Fibroblast of pulmonary artery (primary cell): ENCODE results near the gene CGB1.
A peak's percentile ranks its signal among the peaks of the same experiment; 100 is the strongest.
"Not testable (repeated sequence)": the region's sequence is repeated elsewhere in the genome, so short reads cannot be mapped to it uniquely, and the experiment has no call there.

Experiments used
- DNase-seq: peaks from one replicate; pipeline ENCODE4 v3.0.0-alpha.2; 2010; ENCODE audit warnings: low read depth
- H3K4me3 ChIP-seq: replicated peaks from 2 replicates; pipeline ENCODE4 v1.5.1; 2011; ENCODE audit warnings: low read depth, mild to moderate bottlenecking, control low read depth, low read length, moderate library complexity
- TF ChIP-seq, protein P1 (sequence below): IDR thresholded peaks from 2 replicates; pipeline ENCODE4 v1.5.1; 2011; ENCODE audit warnings: mild to moderate bottlenecking, control low read depth, low read length, inconsistent platforms; ENCODE audit errors: missing control alignments

The CGB1 gene

DNA sequence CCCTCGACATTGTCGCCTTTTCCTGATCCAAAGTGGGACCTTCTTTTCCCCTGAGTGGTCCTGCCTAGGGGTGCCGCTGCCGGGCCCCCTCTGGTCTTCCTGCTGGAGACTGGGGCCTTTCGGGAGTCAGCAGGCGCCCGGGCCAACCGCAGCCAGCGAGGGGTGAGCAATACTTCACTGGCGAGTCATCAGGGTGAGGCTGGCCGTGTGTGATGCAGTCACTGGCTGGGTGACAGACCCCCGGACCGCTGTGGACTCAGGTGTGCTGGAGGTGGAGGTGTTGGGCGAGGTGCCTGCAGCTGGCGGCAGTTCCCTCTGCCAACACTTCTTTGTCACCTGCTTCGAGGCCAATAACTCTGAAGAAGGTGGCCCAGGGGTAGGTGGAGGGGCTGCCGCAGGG, 5.5 kb upstream of the CGB1 start:
- TF ChIP-seq, protein P1, sequence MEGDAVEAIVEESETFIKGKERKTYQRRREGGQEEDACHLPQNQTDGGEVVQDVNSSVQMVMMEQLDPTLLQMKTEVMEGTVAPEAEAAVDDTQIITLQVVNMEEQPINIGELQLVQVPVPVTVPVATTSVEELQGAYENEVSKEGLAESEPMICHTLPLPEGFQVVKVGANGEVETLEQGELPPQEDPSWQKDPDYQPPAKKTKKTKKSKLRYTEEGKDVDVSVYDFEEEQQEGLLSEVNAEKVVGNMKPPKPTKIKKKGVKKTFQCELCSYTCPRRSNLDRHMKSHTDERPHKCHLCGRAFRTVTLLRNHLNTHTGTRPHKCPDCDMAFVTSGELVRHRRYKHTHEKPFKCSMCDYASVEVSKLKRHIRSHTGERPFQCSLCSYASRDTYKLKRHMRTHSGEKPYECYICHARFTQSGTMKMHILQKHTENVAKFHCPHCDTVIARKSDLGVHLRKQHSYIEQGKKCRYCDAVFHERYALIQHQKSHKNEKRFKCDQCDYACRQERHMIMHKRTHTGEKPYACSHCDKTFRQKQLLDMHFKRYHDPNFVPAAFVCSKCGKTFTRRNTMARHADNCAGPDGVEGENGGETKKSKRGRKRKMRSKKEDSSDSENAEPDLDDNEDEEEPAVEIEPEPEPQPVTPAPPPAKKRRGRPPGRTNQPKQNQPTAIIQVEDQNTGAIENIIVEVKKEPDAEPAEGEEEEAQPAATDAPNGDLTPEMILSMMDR, result no peak
- no peak for DNase-seq
- H3K4me3 ChIP-seq, result no peak overlapping the region

DNA sequence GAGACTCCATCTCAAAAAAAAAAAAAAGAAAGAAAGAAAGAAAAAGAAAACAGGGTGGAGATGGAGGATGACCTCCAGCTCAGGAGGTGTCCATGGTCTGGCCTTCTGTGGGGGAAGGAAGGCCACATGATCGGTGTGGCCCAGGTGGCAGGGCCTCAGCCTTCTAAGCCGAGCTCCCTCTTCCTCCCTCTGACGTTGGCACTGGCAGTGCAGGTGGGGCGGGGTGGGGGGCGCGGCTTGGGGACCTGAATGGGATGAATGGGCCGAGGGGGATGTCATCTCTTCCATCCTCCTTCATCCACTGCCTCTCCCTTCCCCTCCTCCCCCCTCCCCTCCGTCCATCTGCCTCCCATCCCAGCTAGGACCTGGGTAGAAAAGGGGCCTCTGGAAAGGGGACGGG, 3.0 kb upstream of the CGB1 start:
- not testable (repeated sequence) for DNase-seq, H3K4me3 ChIP-seq

DNA sequence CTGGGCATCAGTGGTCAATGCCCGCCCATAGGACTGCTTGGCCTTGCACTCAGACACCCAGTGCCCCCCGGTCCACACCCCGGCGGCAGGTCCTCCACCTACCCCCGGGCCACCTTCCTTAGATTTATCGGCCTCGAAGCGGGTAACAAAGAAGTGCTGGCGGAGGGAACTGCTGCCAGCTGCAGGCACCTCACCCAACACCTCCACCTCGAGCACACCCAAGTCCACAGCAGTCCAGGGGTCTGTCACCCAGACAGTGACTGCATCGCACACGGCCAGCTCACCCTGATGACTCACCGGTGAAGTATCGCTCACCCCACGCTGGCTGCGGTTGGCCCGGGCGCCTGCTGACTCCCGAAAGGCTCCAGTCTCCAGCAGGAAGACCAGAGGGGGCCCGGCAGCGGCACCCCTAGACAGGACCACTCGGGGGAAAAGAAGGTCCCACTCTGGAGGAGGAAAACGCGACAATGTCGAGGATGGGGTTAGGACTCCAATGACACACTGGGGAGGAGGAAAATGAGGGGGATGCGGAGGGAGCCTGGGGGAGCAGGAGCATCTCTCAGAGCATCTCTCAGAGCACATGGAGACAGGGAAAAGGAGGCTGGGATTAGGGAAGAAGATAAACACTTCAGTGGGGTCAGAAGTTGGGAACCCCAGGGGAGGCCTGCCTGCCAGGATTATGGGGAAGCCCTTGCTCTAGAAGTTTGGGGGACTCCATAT, 2.0 kb upstream of the CGB1 start:
- H3K4me3 ChIP-seq, result not testable (repeated sequence)
- peak; percentile 60 for DNase-seq

DNA sequence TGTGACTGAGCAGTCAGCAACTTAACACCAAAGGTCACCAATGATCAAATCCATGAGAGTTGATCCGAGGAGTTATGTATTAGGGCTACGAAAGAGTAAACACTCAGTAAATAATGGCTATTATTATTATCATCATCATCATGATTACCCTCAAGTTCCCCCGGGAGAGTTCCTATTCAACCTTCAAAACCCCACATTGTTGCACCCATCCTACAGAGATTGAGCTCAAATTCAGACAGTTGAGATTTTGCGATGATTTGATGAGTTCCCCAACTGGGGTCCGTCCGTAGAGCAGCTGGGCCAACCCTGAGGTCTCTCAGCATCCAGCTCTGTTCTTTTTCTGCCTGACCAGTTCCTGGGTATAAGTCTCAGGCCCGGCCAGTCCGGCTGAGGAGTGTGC, 1.4 kb upstream of the CGB1 start:
- DNase-seq, result not testable (repeated sequence)

DNA sequence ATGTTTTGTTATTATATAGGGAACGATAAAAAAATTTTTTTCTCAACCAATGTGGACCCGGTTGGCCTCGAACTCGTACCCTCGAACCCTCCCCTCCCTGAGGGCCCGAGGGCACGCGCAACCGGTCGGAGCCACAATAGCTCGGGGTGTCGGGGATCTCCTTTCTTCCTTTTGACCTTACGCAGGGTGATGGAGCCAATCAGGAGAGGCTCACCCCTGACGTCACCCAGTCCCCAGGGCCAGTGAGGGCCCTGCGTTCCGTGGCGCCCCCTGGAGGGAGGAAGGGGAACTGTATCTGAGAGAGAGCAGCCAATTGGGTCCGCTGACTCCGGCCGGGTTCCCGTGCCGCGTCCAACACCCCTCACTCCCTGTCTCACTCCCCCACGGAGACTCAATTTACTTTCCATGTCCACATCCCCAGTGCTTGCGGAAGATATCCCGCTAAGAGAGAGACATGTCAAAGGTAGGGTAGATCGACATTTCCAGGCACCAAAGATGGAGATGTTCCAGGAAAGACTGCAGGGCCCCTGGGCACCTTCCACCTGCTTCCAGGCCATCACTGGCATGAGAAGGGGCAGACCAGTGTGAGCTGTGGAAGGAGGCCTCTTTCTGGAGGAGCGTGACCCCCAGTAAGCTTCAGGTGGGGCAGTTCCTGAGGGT, 4.9 kb downstream of the CGB1 start, which contains the start of gene CGB2:
Gene CGB2 (plus strand): TSS at position 249 of the 660 bp plus-strand sequence. CDS start 206 bp downstream, at position 455.
- TF ChIP-seq, protein P1, result peak; percentile 20
- not testable (repeated sequence) for DNase-seq, H3K4me3 ChIP-seq

More for the DNA sequence above, 1.4 kb upstream of the CGB1 start:
- H3K4me3 ChIP-seq, result not testable (repeated sequence)

DNA sequence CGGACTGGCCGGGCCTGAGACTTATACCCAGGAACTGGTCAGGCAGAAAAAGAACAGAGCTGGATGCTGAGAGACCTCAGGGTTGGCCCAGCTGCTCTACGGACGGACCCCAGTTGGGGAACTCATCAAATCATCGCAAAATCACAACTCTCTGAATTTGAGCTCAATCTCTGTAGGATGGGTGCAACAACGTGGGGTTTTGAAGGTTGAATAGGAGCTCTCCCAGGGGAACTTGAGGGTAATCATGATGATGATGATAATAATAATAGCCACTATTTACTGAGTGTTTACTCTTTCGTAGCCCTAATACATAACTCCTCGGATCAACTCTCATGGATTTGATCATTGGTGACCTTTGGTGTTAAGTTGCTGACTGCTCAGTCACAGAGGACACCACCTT, 6.4 kb downstream of the CGB1 start:
- not testable (repeated sequence) for DNase-seq, H3K4me3 ChIP-seq

DNA sequence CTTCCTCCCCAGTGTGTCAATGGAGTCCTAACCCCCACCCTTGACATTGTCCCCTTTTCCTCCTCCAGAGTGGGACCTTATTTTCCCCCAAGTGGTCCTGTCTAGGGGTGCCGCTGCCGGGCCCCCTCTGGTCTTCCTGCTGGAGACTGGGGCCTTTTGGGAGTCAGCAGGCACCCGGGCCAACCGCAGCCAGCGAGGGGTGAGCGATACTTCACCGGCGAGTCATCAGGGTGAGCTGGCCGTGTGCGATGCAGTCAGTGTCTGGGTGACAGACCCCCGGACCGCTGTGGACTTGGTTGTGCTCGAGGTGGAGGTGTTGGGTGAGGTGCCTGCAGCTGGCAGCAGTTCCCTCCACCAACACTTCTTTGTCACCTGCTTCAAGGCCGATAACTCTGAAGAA, 6.9 kb downstream of the CGB1 start:
- not testable (repeated sequence) for H3K4me3 ChIP-seq, DNase-seq

DNA sequence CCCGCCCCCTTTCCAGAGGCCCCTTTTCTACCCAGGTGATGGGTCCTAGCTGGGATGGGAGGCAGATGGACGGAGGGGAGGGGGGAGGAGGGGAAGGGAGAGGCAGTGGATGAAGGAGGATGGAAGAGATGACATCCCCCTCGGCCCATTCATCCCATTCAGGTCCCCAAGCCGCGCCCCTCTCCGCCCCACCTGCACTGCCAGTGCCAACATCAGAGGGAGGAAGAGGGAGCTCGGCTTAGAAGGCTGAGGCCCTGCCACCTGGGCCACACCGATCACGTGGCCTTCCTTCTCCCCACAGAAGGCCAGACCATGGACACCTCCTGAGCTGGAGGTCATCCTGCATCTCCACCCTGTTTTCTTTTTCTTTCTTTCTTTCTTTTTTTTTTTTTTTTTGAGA, 8.0 kb downstream of the CGB1 start:
- not testable (repeated sequence) for DNase-seq, H3K4me3 ChIP-seq

DNA sequence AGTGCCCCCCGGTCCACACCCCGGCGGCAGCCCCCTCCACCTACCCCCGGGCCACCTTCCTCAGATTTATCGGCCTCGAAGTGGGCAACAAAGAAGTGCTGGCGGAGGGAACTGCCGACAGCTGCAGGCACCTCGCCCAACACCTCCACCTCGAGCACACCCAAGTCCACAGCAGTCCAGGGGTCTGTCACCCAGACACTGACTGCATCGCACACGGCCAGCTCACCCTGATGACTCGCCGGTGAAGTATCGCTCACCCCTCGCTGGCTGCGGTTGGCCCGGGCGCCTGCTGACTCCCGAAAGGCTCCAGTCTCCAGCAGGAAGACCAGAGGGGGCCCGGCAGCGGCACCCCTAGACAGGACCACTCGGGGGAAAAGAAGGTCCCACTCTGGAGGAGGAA, 11.1 kb downstream of the CGB1 start:
- not testable (repeated sequence) for H3K4me3 ChIP-seq, DNase-seq

DNA sequence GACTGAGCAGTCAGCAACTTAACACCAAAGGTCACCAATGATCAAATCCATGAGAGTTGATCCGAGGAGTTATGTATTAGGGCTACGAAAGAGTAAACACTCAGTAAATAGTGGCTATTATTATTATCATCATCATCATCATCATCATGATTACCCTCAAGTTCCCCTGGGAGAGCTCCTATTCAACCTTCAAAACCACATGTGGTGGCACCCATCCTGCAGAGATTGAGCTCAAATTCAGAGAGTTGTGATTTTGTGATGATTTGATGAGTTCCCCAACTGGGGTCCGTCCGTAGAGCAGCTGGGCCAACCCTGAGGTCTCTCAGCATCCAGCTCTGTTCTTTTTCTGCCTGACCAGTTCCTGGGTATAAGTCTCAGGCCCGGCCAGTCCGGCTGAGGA, 11.6 kb downstream of the CGB1 start:
- H3K4me3 ChIP-seq, DNase-seq: not testable (repeated sequence)

DNA sequence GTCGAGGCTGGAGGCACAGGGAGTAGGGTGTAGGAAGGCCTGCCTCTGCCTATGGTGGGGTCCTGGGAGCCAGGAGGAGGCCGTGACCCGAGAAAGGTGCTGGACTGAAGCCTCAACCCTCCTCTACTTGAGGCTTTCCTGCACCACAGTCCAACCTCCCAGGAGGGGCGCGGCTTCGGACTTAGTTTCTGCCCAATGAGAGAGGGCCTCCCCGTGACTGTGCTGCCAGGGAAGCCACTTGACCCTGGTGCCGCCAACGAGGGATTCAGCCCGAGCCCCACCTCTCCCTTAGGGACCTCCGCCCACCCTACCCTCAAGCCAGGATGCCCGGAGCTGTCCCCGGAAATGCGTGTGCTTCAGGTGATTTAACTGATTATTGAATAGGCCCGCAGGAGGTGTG, 12.5 kb downstream of the CGB1 start, which contains the start of gene CGB3:
Gene CGB3 (minus strand): TSS at position 101 of the 400 bp plus-strand sequence. CDS start 362 bp downstream, outside the sequence.
- not testable (repeated sequence) for H3K4me3 ChIP-seq, DNase-seq

DNA sequence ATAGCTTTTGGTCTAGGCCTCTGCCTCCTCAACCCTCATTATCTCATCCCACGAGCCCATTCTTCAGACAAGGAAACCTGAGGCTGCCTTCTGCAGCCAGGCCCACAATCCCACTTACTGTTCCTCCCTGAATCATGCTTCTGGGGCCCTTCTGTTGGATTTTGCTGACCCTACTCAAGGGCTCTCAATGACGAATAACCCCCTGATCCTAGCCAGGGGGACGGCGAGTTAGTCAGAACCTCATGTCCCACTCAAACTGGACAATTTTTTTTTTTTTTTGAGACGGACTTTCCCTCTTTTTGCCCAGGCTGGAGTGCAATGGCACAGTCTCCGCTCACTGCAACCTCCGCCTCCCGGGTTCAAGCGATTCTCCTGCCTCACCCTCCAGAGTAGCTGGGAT, 14.6 kb downstream of the CGB1 start:
- TF ChIP-seq, protein P1, result no peak
- no peak overlapping the region for H3K4me3 ChIP-seq
- no peak for DNase-seq
